GM15510 (cell line): ENCODE results near the gene FLII.

ENCODE experiments used
- POLR2A ChIP-seq: IDR thresholded peaks from 3 replicates; pipeline ENCODE4 v1.6.1; 2011; ENCODE audit warnings: borderline replicate concordance; ENCODE audit not compliant: insufficient read length; ENCODE audit errors: extremely low read depth

Gene FLII

DNA sequence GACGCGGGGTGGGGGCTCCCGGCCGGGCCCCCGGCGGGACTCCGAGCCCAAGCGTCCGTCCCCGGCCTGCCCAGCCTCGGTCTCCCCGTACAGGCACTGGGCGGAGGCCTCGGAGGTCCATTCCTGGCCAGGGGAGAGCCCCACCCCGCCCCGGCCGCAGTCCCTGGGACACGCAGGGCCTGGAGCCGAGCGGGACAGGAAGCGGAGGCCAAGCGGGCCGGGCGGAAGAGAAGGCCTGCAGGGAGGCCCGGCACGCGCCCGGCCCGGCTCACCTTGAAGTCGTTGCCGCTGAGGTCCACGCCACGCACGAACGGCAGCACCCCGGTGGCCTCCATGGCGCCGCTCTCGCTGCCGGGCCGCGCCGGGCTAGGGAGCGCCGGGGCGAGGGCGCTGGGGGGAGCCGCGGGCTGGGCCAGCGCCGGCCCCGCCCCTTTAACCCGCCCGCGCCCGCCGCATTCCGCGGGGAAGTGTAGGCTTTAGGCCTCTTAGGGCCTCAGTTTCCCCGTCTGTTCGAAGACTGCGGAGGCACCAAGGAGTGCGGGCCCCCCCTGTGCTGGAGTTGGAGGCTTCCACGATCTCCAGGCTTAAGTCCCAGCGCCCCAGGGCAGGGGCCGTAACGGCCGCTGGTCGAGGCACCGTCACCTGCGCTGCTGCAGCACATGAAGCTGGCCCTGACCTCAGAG, at the start of gene FLII:
TSS of gene FLII (minus strand) at position 383 of the 683 bp plus-strand sequence. CDS start at position 335, 48 bp downstream.
- TF ChIP-seq POLR2A: peak; percentile 79

DNA sequence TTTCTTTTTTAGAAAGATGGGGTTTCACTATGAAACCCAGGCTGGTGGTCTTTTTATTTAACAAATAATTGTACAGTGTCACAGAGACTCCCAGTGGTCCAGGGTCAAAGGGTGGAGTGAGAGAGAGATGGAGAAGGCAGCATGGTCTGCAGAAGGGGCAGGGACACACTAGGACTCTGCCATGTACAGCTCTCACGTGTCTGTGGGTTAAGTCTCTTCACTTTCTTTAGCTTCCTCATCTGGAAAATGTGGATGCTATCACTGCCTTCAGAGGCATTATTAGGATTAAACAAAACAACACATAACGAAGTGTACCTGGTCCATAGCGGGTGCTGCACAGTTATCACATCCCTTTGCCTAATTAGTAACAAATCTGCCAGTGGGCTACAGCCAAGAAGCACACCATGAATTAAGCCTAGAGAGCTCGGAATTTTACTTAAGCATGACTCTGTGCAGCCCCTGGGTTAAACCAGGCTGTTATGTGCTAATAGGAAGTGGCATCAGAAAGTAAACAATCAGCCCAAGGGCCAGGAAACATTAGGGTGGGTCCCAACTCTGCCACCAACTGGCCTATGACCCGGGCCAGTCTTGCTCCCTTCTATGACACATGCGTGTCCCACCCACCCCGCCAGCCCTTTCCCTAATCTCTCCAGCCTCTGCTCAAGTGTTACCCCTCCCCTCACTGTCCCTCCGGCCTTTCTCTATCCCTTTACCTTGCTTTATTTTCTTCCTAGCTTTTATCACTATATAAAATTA, 42.4 kb upstream of the FLII start:
- no peak for TF ChIP-seq POLR2A

DNA sequence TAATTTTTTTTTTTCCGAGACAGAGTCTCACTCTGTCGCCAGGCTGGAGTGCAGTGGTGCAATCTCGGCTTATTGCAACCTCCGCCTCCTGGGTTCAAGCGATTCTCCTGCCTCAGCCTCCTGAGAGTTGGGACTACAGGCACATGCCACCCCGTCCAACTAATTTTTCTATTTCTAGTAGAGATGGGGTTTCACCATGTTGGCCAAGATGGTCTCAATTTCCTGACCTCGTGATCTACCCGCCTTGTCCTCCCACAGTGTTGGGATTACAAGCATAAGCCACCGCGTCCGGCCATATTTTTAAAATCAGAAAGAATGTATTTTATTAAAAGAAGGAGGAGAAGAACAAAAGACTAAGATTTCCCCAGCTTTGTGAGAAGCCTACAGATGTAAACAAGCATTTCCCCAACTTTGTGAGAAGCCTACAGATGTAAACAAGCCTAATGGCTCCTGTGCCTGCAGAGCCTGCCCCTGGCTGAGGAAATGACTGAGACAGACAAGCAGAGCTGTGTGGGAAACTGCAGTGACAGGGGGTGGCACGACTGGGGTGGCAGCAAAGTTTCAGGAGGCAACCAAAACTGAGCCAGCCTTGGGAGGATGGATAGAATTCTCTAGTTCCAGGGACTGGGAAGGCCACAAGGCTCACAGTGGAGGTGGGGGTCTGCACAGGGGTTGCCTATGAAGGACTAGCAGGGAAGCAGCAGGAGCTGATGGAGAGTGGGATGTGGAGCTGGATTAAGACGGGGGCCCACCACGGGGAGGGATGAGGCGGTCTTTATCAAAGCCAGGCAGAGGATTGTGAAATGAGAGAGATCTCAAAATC, 33.4 kb upstream of the FLII start:
- TF ChIP-seq POLR2A: no peak

DNA sequence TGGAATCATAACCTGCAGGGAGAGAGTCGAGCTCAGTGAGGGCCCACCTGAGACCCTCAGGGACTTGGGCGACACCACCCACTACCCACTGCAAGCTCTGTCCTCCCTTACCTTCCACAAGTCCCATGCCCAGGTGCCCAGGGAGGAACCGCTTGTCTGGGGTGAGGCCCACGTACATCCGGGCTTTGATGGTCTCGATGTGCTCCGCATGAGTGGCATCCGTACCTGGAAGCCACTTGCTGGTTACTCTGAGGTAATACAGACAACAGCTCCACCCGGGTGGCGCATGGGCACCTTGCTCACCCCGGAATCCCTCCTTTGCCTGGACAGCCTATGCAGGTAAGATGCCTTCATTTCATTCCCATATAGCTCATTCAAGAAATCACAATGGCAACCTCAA, 26.8 kb upstream of the FLII start:
- no peak for TF ChIP-seq POLR2A

DNA sequence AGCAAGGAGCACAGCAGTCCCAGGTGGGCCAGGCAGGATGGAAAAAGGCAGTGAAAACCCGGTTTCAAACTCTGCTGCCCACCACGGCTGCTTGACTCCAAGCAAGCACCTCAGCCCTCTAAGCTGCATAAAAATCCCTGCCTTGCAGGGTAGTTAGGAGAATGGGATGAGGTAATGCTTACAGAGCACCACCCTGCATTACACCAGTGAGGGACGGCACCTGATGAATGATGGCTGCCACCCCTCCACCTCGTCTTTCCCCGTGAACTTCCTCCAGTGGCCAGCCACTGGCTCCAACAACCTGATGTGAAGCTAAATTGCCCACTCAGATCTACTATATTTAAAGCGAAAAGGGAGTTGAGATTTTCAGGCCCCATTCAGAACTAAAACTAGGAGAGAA, 23.2 kb upstream of the FLII start:
- TF ChIP-seq POLR2A: no peak

DNA sequence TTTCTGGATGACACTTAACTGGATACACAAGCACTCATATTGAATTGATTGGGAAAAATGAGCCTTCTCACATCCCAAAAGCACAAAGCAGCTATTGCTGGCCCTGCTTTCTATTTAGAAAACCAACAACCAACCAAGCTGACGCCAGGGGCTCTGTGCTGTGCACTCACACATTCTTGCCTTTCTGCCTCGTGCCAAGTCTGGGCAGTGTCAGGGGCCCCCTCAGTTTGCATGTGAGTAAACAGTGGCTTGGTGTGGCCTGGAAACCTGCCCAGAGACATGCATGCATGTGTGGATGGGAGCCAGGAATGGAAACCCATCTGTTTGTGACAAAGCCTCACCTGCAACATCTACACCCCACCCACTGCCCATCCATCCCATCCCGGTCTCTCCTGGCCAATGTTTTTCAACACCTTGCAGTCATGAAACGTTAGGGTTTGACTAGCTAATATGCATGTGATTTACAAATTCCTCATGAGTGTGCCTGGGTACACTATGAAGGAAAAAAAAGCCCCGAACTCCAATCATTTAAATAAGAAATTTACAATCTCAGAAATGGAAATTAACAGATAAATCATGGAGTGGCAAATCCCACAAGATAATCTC, 22.3 kb upstream of the FLII start:
- TF ChIP-seq POLR2A: no peak

DNA sequence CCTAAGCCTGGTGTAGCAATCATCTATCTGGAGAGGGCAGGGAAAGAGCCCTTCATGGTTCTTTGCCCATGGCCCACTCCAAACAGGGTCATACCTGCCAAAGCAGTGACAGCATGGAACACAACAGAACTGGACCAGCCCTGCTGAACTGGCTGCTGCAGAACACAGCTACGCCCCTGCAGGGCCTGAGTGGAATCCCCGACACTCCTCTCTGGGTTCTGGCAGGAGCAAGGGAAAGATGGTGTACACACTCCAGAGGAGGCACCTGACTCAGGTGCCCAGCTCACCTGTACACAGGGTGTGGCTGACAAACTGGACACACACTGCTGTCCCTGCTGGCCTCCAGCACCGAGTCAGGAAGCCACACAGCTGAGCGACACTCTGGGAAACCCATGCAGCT, 21.7 kb upstream of the FLII start:
- no peak for TF ChIP-seq POLR2A

DNA sequence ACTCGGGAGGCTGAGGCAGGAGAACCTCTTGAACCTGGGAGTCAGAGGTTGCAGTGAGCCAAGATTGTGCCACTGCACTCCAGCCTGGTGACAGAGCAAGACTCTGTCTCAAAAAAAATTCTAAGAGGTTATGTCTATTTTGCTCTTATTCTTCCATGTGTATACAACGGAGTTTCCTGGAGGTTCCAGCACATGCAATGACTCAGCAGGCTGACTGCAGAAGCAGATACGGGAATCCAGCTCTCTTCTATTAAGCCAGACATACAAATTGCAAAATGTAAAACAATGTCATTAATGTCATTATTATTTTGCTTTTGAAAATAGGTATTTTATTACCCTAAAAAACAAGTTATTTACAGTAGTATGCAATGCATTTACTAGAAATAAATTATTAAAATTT, 20.3 kb upstream of the FLII start:
- TF ChIP-seq POLR2A: no peak

DNA sequence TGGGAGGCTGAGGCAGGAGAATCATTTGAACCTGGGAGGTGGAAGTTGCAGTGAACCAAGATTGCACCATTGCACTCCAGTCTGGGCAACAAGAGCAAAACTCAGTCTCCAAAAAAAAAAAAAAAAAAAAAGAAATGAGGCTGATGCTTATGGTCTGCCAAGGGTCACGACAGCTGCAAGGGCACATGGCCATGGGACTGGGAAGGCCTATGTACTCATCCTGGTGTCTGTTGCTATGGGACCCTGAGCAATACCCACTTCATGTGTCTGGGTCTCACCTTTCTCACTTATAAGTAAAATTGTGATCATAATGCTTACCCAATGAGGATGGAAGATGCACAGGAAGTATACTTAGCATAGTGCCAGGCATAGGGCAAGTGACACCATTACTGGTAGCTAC, 18.5 kb upstream of the FLII start:
- TF ChIP-seq POLR2A: no peak

DNA sequence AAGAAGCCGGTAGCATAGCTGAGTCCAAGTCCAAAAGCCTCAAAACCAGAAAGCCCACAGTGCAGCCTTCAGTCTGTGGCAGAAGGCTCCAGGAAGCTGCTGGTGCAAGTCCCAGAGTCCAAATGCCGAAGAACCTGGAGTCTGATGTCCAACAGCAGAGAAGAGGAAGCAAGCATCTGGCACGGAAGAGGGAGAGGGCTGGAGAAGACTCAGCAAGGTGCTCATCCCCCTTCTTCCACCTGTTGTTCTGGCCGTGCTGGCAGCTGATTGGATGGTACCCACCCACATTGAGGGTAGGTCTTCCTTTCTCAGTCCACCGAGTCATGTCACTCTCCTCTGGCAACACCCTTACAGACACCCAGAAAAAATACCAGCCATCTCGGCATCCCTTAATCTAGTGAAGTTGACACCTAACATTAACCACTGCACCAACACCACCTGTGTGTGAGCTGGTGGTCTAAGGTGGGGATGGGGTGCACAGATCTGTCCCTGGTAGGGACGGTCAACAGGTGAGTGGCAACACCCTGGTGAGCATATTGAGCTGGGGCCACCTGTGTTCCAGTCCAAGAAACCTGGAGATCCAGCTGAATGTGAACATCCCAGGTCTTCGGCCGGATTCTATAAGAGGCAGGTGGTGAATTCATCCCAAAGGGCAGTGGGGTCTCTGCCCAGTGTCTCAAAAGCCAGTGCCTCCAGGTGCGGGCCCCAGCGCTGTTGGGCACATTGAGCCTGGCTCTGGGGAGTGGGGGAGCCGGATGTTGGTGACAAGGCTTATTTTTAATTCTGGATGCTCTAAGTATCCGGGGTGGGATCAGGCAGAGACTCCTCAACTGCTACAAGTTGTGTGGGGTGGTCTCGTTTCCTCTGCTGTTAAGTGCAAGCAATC, 11.8 kb upstream of the FLII start:
- no peak for TF ChIP-seq POLR2A

DNA sequence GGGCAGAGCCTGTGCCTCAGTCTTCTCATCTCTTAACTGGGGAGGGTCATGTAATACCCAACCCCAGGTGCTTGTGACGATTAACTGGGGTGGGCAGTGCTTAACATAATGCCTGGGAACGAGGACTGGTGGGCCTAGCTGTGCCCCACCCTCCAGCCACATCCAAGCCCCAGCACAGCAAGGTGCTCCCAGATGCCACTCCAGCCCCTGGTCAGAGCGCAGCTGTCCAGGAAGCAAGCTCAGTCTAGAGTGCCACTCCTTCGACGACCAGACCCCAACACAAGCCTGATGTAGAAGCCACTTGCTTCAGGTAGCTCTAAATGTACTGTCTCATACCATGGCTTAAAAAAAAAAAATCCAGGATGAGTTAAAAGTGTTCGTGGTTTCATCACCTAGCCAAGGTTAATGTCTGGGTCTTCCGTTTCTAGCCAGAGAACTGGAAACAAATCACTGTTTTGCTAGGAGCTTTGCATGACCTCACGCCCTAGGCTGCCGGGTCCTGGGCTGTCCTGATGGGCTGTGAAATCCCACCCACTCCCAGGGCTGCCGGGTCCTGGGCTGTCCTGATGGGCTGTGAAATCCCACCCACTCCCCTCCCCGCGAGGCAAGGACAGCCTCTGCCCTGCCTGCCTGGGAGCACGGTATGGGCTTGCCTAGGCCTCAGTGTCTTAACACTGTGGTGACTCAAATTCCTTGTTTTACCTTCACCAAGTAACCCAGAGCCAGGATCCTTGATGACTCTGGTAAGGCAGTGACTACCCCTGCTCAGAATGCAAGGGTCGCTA, 9.6 kb upstream of the FLII start:
- TF ChIP-seq POLR2A: no peak

DNA sequence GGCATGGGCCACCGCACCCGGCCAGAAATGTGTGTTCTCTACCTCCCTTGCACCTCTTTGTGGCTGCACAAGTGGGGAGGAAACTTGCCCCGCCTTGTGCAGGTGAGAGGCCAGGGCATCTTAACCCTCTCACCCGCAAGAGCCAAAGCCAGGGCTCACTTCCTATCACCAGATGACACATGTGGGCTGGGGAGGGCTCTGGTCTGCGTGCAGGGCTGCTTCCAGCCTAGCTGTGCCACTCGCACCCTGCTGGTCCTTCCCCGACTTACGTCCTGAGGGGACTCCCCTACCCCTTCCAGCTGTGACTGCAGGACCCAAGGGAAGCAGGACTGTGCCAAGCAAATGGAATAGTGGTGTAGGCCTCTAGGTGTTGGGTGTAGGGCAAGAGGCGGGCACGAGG, 8.8 kb upstream of the FLII start:
- TF ChIP-seq POLR2A: no peak

DNA sequence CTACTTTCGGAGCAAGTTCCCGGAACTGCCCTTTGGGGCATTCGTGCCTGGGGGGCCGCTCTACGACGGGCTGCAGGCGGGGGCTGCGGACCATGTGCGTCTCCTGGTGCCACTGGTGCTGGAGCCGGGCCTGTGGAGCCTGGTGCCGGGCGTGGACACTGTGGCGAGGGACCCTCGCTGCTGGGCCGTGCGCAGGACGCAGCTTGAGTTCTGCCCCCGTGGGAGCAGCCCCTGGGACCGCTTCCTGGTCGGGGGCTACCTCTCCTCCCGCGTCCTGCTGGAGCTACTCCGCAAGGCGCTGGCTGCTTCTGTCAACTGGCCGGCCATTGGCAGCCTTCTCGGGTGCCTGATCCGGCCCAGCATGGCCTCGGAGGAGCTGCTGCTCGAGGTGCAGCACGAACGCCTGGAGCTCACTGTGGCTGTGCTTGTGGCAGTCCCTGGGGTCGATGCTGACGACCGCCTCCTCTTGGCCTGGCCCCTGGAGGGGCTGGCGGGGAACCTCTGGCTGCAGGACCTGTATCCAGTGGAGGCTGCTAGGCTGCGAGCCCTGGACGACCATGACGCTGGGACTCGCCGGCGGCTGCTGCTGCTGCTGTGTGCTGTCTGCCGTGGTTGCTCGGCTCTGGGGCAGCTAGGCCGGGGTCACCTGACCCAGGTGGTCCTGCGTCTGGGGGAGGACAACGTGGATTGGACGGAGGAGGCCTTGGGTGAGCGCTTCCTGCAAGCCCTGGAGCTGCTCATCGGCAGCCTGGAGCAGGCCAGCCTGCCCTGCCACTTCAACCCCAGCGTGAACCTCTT, 5.5 kb upstream of the FLII start:
- no peak for TF ChIP-seq POLR2A

DNA sequence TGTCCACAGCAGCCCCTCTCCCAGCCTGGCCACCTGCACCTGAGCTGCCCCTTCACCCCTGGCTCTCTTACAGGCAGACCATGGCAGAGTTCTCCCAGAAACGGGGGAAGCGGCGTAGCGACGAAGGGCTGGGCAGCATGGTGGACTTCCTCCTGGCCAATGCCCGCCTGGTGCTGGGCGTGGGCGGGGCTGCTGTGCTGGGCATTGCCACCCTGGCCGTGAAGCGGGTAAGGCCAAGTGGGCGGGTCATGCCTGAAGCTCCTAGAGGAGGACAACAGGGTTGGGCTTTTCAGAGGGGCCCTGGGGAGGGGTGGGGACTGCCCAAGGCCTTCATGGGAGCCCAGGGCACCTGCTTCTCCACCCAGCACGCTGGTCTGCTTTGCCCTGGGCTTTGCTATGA, 4.1 kb upstream of the FLII start:
- TF ChIP-seq POLR2A: no peak
